NCI-H82 treated with DMSO at 0.1 percent for 48 hours (cell line): ENCODE data around the gene ZBTB39.
"Not testable (repeated sequence)": the region's sequence is repeated elsewhere in the genome, so short reads cannot be mapped to it uniquely, and the experiment has no call there.

Experiments used
- DNase-seq: peaks from one replicate; lab custom pipeline; 2025; ENCODE audit not compliant: unreplicated experiment; lab: John Stamatoyannopoulos, UW

Gene ZBTB39

DNA sequence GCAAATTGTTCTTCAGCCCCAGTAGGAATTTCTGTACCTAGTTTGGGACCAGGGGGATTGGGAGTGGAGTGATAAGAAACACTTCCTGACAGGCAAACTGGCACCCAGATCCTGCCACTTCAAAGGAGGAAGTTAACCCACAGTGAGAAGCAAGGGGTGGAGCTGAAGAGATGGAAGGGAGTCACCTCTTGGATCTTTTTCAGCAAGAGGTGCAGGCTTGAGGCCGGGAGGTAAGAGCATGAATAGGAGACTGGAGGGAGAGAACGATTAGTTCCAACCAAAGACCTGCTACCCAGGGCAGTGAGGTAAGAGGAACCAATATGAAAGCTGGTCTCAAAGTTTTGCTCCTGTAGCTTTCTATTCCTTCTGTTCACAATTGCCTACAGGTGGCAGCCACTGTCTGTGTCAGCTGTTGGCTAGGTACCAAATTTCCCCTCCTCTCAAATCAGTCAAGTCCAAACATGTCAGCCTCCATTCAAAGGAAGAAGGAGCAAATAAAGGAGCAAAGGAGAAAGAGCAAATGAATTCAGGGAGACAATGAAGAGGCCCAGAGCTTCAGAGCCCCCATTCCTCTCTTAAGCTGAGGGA is 24.9 kb upstream of the ZBTB39 start:
- no peak for DNase-seq

DNA sequence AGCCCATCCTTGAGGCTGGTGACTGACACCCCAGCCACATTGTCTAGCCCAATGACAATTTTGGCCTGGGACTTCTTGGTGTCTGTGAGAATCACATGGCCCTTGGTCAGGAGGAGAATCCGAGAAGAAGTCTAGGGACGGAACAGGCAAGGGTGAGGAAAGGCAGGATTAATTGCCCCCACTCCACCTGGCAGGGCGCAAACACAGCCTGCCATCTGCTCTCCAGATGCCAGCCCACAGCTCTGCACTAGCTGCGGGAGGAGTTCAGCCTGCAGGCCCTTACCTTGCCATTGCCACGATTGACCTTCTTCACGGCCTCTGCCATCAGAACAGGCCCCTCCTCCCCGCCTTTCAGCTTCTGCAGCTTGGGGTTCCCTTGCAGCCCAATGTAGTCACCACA is 23.1 kb upstream of the ZBTB39 start:
- DNase-seq = no peak

DNA sequence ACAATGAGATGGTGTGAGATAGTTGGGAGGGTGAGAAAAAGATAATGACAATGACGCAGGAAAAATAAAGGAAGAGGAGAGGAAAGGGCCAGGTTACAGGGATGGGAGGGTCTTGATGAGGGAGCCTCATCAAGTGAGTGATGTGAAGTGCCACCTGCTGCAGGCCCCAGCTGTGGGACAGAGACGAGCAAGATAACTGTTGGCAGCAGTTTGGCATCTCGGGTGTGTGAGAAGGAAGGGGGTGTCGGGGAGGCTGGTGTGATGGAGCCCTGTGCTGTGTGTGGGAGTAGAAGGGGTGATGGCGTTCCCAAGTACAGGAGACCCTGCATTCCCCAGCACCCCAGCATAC is 21.4 kb upstream of the ZBTB39 start:
- no peak for DNase-seq

DNA sequence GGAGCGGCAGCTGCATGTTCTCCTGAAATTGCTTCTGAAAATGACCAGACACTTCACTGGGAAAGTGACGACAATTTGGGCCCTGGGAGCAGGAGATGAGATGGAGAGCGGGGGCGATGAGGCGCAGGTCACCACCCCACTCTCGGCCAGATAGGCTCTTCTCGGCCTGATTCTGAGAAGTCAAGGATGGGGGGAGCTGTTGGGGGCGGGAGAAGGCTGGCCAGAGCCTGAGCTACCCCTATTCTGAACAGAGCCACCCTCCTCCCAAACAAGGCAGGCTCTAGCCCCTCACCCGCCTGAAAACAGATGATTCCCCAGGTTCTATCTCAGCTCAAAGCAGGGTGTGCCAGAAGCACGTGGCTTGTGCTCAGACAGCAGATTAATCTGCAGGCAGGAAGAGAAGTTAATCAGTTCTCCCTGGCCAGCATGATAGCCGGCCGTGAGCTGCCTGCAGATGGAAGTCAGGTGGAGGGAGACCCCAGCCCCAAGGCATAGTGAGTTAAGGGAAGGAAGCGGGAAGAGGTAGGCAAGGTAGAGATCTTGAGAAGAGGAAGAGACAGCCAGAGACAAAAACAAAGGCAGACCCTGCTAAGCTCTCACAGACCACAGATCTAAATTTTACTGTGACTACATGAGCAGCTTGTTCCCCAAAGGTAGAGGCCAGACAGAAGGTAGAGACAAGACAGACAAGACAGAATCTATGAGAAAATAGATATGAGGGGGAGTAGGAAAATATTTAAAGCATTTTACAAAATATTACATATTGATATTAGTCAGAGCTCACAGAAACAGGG is 20.9 kb upstream of the ZBTB39 start:
- no peak for DNase-seq

DNA sequence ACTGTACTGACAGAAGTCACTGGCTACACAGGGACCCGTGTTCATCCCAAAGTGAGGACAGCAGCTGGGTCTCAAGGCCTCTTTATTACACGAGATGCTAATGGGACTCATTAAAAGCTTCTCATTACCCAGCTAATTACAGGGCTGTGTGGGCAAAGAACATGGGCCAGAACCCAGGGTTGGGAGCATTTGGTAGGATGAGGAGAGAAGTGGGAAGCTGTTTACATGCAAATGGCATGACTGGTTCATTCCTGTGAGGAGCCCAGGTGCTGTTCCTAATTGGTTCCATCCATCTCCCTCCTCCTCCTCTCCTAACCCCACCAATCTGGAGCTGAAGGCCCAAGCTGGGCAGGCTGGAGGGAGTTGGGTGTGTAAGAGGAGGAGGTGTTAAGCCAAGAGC is 18.9 kb upstream of the ZBTB39 start:
- DNase-seq = no peak

DNA sequence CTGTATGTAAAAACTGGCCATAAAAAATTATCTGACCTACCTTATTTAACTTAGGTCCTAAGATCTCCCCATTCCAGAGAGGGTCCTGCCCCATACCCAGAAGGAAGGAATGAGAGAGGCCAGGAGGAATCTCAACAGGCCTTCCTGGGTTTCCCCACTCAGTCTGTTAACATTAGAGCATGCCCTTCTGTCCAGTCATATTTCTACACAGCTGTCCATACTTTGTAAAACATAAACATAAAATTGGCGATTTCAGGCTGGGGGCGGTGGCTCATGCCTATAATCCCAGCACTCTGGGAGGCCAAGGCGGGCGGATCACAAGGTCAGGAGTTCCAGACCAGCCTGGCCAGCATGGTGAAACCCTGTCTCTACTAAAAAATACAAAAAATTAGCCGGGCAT is 16.0 kb upstream of the ZBTB39 start:
- not testable (repeated sequence) for DNase-seq

DNA sequence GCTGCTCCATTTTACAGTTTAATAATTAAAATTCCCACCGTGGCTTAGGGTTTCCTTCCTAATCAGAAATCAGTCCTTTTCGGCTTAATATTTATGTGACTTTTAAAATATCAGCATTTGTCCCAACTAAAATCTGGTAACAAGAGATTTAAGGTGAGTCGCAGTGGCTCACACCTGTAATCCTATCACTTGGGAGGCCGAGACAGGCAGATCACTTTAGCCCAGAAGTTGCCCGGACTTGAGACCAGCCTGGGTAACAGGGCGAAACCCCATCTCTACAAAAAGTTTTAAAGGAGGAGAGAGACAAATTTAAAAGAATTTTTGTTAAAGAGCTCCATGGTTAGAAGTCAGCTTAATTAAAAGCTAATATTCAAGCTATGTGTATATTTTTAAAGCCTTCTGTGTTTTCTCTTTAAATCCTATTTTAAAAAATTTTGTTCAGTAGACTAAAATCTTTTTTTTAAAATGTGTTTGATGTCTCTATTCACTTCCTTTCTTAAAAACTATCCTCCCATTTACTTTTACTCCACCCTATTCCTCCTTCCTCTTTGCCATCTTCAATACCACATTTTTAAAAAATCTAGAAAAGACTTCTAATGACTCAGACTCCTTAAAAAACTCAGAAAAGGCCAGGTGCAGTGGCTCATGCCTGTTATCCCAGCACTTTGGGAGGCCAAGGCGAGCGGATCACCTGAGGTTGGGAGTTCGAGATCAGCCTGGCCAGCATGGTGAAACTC is 13.8 kb upstream of the ZBTB39 start:
- DNase-seq = no peak

DNA sequence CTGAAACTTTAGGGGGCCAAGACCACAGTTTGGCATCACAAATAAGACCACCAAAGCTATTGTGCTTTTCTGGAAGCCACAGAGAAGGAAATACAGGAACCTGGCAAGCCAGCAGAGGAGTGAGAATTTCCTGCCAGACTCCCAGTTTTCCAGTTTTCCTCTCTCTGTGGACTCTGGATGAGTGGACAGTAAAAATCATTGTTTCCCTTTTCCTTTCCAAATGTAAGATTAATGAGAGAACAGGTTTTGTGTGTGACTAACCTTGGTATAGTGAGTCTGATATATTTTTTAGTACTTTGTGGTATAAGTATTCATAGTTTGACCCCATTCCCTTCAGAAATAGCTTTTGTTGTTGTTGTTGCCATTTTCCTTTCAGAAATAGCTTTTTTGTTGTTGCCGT is 12.6 kb upstream of the ZBTB39 start:
- no peak for DNase-seq

DNA sequence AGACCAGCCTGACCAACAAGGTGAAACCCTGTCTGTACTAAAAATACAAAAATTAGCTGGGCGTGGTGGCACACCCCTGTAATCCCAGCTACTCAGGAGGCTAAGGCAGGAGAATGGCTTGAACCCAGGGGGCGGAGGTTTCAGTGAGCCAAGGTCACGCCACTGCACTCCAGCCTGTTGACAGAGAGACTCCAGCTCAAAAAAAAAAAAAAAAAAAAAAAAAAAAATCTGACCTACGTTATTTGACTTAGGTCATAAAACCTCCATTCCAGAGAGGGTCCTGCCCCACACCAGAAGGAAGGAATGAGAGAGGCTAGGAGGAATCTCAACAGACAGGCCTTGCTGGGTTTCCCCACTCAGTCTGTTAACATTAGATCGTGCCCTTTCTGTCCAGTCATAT is 12.0 kb upstream of the ZBTB39 start:
- not testable (repeated sequence) for DNase-seq

DNA sequence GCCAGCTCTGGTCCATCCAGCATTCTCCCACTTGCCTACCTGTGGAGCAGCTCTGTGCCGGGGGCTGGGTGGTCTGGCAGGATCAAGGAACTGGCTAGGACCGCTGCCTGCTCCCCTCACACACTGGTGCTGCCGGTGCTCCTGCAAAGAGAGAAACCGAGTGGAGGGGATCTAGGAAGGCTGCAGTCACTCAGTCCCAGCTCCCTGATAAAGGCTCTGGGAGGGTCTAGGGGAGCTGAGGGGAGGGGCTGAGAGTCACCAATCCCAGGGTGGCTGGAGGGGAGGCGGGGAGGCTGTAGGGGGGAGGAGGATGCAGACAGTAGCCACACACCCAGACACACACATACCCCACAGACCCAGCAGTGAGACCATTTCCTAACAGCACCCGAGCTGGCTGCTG is 10.0 kb upstream of the ZBTB39 start, which contains the start of gene TAC3:
Gene TAC3, minus strand, starts transcription at position 182 of the 400 bp plus-strand sequence. CDS start 732 bp downstream, outside the sequence.
- DNase-seq = no peak

DNA sequence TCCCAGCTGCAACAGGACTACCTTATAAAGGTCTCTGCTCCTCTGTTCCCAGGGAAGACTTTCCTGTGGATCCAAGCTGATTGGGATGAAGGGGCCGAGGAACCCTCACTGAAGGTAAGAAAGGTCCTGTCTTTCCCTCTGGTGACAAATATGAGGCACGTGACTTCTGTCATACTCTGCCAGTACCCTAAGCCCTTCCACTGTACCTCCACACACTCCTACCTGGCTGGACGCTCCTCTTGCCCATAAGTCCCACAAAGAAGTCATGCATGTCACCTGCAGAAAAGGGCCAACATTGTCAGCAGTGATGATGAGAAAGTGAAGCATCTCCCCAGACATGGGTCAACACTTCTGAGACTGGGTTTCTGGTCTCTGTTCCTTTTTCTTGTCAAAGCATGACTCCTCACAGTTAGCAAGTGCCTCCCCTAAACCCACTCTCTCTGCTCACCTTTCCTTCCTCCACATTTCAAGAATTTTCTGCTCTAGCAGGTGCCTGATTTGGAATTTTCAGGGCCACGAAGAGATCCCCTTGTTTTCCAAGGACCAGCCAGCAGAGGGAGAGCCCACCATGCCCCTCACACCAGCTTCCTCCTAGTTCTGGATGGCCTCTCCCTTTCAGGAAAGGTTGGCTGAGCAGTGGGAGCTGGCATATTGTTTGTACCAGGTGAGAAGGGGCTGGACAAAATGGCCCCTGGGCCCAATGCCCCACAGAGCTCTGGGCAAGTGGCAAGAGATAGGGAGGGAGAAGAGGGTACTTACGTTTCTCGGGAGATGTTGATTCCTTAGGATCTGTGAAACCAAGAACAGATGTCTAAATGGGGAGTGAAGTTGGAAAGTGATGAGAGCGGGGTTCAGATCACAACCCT is 6.5 kb upstream of the ZBTB39 start:
- DNase-seq = no peak

DNA sequence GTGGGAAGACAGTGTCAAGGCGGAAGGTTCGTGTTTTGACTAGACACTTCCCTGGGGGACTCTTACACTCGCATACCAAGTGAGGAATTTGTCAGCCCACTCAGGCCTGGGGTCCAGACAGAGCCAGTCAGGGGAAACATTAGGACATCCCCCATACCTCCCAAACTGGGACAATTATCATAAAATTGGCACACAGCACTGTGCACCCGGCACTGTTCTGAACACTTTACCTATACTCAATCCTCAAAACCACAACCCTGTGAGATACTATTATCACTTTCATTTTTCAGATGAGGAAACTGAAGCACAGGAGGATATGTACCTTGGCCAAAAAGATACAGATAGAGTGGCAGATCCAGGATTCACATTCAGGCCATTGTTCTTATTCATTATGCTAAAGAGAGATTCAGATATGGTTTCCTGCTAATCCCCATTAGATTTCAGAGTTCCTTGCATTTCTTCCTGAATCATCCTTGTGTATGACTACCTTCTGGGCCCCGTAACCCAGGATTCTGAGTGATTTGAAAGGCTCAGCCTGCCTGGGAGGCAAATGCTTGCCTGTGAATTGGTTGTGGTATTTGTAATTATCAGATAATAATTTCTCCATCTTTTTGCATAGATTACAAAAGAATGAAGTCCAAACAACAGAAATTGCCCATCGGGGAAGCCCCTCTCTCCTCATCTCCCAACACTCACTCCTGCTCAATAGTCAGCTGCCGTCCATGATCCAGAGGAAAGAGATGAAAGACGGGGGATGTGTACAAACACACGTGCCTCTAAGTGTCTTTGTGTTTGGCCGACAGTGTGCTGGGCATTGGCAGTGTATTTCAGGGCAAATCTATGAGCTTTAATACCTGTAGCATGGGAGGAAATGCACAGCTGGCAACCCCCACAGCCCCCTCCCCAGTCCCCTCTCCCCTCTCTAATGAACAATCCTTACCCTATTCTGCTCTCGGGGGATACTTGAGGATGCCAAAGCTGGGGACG is 5.4 kb upstream of the ZBTB39 start:
- DNase-seq = no peak

DNA sequence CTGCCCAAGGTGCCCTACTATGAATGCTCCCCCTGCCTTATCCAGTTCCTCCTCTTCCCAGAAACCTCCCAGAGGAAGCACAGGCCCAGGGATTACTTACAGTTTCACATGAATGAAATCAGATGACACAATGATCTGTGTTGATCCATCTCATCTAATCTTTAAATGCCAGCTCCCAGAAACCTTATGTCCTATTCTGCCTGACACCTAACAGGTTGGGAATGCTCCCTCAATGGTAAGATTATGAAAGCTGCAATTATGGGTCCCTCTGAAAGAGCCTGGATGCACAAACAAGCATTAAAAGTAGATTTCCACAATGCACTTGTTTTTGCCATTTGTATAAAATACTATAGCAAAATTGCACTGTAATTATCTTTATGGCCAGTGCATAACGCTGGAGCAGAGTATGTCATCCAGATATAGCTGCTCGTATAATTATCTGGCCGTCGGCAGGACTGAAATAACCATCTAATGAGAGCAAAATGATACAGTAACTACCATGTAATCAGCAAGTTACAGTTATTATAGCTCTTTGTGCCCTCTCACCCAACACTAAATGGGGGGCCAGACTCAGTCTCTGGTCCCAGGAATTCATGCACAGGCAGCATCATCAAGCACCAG is 4.4 kb upstream of the ZBTB39 start:
- DNase-seq = no peak

DNA sequence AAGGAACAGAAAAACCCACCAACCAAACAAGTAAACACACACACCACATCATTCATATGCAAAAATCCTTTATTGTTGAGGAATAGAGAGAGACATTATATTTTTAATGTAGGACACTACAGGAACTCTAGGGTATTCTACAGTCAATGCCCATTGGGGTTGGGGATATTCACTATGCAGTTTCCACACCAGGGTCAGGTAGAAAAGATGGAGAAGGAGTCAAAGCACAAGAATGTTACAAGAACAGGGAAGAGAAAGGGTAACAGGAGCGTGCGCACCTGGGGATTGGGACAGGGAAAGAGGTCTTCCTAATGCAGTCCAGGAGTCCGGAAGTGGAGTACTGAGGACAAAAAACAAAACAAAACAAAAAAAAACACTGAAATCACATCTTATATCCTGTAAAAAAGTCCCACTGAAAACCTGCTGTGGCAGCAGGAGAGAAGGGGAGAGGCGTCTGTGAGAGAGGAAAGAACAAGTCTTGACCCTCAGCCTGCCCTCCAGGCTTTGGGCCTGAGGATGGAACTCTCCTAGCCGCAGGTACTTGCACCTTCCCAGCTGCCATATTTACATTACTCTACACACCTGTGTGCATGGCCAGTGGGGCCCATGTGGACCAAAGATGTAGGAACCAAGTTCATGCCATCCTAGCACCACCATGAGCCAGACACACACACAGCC is 3.7 kb upstream of the ZBTB39 start:
- no peak for DNase-seq

DNA sequence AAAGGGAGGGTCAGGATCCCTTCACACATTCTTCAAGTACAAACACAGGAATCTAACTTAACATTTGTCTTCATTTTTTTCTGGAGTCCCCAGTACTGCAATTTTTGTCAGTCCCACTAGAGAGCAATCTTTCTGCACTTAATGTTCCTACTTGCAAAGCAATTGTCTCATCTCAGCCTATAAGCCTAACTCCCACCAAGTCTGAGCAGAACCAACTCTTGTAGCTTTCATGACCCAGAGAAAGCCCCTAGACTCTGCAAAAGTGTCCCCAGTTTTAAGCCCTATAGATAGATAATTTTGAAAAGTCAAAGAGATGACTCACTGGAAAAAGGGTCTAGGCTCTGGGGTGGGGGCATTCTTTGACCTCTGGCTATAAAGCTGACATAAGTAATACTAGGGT is 1.8 kb upstream of the ZBTB39 start:
- DNase-seq = peak; percentile 51

DNA sequence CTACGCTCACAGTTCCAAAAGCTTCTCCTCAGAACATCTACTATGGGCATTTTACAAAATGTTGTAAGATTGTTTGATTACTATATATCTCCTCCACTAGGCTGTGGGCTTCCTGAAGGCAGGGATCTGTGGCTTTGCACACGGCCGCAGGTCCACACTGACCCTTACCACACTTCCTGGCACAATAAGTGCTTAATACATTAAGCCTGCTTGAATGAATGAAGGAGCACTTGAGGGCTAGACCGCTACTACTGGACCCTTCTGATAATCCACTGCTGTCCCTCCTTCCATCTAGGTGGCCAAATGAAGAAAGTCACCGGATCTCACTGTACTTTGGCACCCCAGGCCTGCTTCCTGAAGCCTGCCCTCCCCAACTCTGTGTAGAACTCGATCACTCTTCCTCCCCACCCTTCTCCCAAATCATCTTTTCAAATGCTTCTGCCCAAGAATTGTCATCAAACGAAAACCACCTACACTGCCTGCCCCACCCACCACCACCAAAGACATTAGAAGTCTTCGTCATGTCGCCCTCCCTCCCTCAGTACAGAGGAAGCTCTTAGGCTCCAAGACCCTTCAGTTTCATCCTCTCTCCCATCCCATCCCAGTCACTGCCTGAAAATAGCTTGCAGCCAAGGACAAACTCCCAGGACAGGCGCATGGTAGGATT is 596 bp upstream of the ZBTB39 start:
- no peak for DNase-seq

DNA sequence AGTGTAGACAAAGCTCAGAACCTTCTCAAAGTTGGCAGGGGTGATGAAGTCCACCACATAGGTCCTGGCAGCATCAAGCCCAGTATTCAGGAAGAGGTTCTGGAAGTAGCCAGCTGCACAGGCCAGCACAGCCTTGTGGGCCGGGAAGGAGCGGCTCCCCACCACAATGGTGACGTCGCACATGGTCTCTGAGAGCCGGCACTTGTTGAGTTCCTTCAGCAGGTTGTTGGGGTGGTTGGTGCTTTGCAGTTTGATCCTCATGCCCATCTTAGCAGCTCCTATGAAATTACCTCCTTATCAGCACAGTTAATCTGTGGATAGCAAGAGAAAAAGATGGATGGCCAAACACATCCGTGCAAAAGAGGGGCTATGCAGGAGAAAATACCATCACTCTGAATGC is 1.7 kb downstream of the ZBTB39 start:
- no peak for DNase-seq

DNA sequence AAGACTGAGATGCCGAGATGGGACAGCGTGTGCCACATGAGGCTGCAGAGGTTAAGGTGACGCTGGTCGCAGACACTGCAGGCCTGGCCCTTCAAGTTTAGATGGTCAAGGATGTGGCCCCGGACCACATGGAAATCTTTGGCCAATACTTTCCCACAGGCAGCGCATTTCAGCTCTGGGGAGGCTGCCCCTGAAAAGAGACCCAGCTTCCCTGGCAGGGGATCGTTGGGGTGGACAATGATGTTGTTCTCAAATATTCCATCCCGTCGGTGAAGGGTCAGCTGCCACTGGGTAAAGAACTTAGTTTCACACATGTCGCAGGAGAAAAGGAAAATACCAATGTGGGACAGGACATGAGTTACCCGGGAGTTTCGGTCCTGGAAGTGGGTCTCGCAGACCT is 3.0 kb downstream of the ZBTB39 start:
- DNase-seq = no peak
